ENCODE data around the gene GRM1.
A peak's percentile ranks its signal among the peaks of the same experiment; 100 is the strongest.

GRM1 gene

GRCh38 chr6:146361128-146361924 is 332.5 kb downstream of the GRM1 start:
- TF ChIP-seq GATA2 (IDR thresholded peaks at IDR 0.05; ENCODE audit: low read depth, low read length) (peak; percentile 64), GATA3 (IDR thresholded peaks at IDR 0.05; ENCODE audit: low read depth, low read length) (no peak)

GRCh38 chr6:146363838-146364607 is 335.2 kb downstream of the GRM1 start:
- no peak for TF ChIP-seq GATA3 (IDR thresholded peaks at IDR 0.05; ENCODE audit: low read depth, low read length)
- peak; percentile 59; the same call in 1 of the 2 replicates for TF ChIP-seq GATA2 (IDR thresholded peaks at IDR 0.05; ENCODE audit: low read depth, low read length)

- TF ChIP-seq GATA3 (IDR thresholded peaks at IDR 0.05; ENCODE audit: low read depth, low read length) (no peak), GATA2 (IDR thresholded peaks at IDR 0.05; ENCODE audit: low read depth, low read length) (no peak)
These were observed 336.1 kb downstream of the GRM1 start for GRCh38 chr6:146364816-146365594.

- TF ChIP-seq GATA3 (IDR thresholded peaks at IDR 0.05; ENCODE audit: low read depth, low read length) (no peak), GATA2 (IDR thresholded peaks at IDR 0.05; ENCODE audit: low read depth, low read length) (no peak)
These were observed 338.2 kb downstream of the GRM1 start for GRCh38 chr6:146367061-146367460.

- TF ChIP-seq GATA2 (IDR thresholded peaks at IDR 0.05; ENCODE audit: low read depth, low read length) (no peak), GATA3 (IDR thresholded peaks at IDR 0.05; ENCODE audit: low read depth, low read length) (no peak)
These were observed 341.0 kb downstream of the GRM1 start for GRCh38 chr6:146369866-146370265.

- TF ChIP-seq GATA2 (IDR thresholded peaks at IDR 0.05; ENCODE audit: low read depth, low read length): no peak
- no peak for TF ChIP-seq GATA3 (IDR thresholded peaks at IDR 0.05; ENCODE audit: low read depth, low read length)
These were observed 352.6 kb downstream of the GRM1 start for GRCh38 chr6:146381486-146381885.

- no peak for TF ChIP-seq GATA3 (IDR thresholded peaks at IDR 0.05; ENCODE audit: low read depth, low read length)
- TF ChIP-seq GATA2 (IDR thresholded peaks at IDR 0.05; ENCODE audit: low read depth, low read length): no peak
These were observed 360.0 kb downstream of the GRM1 start for GRCh38 chr6:146388736-146389364.

- TF ChIP-seq GATA2 (IDR thresholded peaks at IDR 0.05; ENCODE audit: low read depth, low read length) (no peak), GATA3 (IDR thresholded peaks at IDR 0.05; ENCODE audit: low read depth, low read length) (no peak)
These were observed 360.9 kb downstream of the GRM1 start for GRCh38 chr6:146389740-146390139.

GRCh38 chr6:146397638-146398037 is 368.8 kb downstream of the GRM1 start:
- no peak for TF ChIP-seq GATA3 (IDR thresholded peaks at IDR 0.05; ENCODE audit: low read depth, low read length)
- TF ChIP-seq GATA2 (IDR thresholded peaks at IDR 0.05; ENCODE audit: low read depth, low read length): no peak

- no peak for TF ChIP-seq GATA3 (IDR thresholded peaks at IDR 0.05; ENCODE audit: low read depth, low read length)
- no peak for TF ChIP-seq GATA2 (IDR thresholded peaks at IDR 0.05; ENCODE audit: low read depth, low read length)
These were observed 373.6 kb downstream of the GRM1 start for GRCh38 chr6:146402476-146402875.

- TF ChIP-seq GATA3 (IDR thresholded peaks at IDR 0.05; ENCODE audit: low read depth, low read length): no peak
- no peak for TF ChIP-seq GATA2 (IDR thresholded peaks at IDR 0.05; ENCODE audit: low read depth, low read length)
These were observed 379.7 kb downstream of the GRM1 start for GRCh38 chr6:146408583-146408982.

GRCh38 chr6:146410851-146411595 is 382.2 kb downstream of the GRM1 start:
- TF ChIP-seq GATA2 (IDR thresholded peaks at IDR 0.05; ENCODE audit: low read depth, low read length) (no peak), GATA3 (IDR thresholded peaks at IDR 0.05; ENCODE audit: low read depth, low read length) (no peak)

GRCh38 chr6:146419576-146419975 is 390.7 kb downstream of the GRM1 start:
- TF ChIP-seq GATA3 (IDR thresholded peaks at IDR 0.05; ENCODE audit: low read depth, low read length): no peak
- no peak for TF ChIP-seq GATA2 (IDR thresholded peaks at IDR 0.05; ENCODE audit: low read depth, low read length)

Measured in SH-SY5Y (cell line).